NCI-H1417 (cell line): ENCODE measurements around the gene UBXN10.
A peak's percentile ranks its signal among the peaks of the same experiment; 100 is the strongest.

Experiments used
- DNase-seq, 3 experiments: peaks; one replicate each; lab custom pipeline; 2025; lab: John Stamatoyannopoulos, UW

Gene UBXN10

DNA sequence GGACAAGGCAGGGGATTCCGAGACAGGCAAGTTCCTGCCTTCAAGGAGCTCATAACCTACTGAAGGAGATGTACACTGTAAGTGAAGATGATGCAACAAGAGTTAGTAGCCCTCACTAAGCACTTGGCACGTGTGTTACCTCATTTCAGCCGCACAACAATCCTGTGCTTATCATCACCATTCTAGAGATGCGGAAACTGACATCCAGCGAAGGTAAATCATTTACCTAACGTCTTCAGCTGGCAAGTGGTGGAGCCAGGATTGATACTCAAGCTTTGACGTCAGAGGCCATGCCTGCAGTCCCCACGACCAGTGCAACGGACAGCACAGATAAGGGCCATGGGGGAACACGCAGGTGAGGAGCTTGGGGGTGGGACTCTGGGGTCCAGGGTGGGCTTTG lies 2.9 kb upstream of the UBXN10 start:
- no peak for DNase-seq

DNA sequence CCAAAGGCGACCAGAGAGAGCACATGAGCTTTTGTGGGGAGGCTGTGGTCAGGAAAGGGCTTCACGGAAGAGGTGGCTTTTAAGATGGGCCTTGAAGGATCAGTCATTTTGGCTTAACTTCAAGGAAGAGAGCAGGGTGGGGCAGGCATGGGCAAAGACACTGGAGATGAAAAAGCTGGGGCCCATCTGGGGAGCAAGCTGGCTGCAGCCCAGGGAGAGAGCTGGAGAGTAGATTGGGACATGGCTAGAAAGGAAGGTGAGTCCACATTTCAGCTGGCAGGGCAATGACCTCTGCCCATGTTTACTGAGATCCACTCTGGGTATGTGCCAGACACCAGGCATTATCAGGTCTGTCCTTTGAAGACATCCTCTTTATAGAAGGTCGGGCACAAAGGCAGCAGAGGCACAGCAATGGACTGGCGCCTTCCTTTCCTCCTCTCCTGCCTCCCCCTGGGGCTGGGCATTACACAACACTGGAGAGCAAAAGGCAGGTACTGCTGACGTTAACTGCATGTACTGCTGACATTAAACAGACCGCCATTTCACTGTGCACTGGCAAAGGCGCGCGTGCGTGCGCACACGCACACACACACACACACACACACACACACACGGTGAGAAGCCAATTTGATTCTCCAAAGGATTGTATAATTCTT lies 2.2 kb upstream of the UBXN10 start:
- DNase-seq, result no peak

DNA sequence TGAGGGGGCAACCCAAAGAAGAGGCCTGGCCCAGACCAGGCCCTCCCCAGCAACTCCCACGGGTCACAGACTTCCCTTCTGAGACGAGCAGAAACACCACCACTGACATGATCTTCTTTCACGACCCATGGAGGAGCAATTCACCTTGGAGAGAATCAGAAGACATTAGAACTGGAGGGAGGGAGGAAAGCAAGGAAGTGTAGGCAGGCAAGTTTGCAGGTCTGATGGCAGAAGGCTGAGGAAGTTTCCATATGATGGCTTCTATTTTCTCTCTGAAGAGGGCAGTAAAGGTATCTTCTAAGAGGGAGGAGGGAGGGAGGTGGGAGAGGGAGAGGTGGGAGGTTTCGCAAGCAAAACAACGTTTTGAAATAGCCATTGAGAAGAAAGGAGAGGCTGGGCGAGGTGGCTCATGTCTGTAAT lies 1.4 kb upstream of the UBXN10 start:
- DNase-seq, result no peak

DNA sequence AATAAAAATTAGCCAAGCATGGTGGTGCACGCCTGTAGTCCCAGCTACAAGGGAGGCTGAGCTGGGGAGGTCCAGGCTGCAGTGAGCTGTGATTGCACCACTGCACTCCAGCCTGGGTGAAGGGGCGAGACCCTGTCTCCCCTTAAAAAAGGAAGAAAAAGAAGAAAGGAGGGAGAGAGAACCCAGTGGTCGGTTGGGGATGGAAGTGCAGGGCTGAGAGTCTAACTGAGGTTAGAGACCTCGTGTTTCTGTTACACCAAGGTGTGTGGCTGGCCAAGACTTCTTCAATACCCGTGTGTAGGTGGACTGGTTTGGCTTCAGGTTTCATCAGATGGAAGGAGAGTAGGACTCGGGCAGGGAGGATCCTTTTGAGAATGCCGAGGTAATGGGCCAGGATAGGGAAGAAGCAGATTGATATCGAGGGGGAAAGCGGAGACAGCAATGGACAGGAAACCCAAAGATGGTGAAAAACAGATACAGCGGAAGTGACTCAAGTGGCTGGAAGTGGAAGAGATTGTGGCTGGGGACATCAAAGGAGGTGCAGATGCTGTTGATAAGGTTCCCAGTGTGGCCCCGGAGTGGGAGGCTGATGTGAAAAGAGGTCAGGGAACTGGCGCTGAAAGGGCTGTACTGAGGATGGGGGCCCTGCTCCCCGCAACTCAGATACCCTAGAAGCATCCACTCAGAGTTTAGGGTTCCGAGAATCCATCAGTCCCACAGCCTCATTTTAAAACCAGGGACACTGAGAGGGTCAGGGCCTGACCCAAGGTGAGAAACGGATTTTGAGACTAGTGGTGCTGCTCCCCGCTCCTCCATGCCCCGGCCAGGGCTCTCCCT lies 681 bp upstream of the UBXN10 start:
- DNase-seq, result peak in 1 of 3 experiments; percentile 28

DNA sequence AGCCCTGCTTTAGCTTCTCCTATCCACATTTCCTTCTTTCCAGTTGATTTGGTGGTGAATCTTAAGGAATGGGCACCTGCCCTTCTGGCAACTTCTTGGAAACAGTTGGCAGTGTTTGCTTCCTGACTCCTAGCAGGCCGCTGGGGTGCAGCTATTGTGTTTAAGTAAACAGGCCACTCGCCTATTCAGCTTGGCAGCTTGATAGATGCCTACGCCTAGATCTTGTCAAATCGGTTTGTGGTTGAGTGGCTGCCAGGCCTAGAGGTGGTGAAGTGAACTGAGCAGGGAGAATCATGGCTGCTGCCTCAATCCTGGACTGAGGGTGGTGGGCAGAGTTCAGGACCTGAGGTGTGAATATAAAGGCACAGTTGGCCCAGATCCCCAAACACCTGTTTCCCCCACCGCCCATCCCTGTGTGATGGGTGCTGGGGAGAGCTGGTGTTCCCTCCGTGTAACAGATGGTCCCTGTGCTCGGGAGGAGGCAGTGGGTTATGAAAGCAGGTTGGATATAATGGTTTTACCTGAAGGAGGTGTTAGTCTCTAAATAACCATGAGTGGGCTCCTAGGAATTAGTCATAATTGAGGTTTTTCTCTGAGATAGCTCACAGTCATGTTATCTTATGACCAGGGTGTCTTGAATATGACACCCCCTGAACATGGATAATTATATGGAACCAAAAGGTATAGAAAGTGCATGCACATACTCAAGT lies 1.4 kb downstream of the UBXN10 start:
- DNase-seq, result peak in 2 of 3 experiments; percentile 35 to 68

DNA sequence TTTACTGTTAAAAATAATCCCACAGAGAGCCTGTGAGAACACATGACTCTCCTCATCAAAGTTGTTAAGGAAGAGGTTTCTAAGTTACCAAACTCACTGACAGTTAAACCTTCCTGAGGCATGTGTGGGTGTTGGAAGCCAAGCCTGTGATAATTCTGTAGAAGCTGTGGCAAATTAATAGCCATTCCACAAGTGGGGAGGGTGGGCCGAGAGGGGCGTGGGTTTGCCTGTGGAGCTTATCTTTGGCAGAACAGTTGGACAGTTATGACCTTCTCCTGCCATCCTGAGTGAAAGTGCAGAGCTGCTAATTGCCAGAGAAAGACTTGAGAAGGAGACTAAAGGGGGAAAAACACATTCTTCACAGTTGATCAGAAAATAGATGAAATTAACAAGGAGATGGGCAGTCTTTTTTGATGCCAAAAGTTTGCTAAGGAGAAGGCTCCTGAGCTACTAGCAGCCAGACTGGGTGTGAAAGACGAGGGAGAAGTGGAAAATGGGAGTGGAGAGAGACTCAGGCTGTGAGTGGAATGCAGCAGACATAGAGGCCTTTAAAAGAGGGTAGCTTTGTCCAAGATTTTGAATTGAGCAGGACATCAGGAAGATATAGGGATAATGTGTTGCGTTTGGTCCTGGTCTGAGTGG lies 2.0 kb downstream of the UBXN10 start:
- no peak for DNase-seq

DNA sequence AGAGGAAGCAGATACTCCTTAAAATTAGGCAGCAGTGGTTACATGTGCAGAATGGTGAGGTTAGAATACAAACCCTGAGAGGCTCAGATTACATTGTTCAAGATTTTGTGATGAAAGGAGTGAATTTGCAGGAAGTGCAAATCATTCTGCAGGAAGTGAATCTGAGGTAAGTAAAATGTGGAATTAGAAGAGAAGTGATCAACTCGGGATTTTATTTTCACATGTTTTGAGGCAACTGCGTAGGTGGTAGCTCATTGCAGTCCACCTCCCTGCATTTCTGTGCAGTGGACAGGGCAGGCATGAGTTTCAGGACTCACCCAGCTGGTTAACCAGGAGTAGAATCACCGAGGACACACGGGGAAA lies 2.5 kb downstream of the UBXN10 start:
- no peak for DNase-seq

DNA sequence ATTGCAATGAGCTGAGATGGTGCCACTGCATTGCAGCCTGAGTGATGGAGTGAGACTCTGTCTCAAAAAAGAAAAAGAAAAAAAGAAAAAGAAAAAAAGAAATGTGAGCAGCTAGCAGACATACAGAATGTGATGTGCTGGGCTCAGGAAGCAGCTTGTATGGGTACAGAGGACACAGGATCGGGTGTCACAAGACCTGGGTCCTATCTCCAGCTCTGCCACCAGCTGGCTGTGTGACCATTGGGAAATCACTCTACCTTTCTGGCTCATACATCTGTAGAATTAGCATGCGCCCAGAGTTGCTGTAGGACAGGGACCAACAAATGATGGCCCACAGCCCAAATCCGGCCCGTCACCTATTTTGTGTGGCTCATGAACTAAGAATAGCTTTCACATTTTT lies 3.8 kb downstream of the UBXN10 start:
- no peak for DNase-seq

DNA sequence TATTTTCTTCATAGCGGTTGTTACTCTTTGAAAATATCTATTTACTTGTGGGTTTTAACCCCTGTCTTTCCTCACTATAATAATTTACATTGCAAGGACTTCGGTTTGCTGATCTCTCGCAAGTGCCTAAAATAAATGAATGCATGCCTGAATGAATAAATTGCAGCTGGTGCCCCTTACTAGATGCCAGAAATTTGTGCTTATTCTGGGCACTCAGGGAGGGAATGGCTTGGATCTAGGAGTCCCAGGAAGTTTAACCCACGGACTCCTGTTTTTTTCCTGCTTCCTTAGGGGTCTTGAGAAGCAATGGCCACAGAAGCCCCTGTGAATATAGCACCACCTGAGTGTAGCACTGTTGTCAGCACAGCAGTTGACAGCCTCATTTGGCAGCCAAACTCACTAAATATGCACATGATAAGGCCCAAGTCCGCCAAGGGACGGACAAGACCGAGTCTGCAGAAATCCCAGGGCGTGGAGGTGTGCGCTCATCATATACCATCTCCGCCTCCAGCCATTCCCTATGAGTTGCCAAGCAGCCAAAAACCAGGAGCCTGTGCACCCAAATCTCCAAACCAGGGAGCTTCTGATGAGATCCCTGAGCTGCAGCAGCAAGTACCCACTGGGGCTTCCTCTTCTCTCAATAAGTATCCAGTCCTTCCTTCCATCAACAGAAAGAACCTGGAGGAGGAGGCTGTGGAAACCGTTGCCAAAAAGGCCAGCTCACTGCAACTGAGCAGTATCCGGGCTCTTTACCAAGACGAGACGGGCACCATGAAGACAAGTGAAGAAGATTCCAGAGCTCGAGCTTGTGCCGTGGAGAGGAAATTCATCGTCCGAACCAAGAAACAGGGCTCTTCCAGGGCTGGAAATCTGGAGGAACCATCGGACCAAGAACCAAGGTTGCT lies 4.6 kb downstream of the UBXN10 start:
- DNase-seq, result no peak

DNA sequence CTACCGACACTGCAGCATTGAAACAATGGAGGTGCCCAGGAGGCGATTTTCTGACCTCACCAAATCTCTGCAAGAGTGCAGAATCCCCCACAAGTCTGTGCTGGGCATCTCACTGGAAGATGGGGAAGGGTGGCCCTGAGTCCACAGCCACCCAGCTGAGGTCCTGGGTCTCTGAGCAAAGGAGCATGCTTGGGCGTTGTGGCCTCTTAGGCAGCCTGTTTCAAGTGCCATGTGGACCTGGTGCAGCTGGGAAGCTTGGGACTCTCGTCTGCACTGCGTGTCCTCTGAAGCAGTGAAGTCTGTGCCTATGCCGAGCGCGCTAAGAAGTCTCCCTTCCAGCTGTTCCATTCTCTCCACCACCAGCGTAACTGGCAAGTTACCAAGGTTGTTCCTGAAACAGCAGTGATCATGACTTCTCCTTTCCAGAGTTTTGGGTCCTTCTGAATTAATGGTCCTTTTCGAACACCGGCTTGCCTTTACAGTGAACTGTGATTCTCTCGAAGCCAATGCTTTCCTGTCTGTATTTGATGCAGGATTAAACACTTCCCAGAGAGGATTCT lies 5.5 kb downstream of the UBXN10 start:
- no peak for DNase-seq

DNA sequence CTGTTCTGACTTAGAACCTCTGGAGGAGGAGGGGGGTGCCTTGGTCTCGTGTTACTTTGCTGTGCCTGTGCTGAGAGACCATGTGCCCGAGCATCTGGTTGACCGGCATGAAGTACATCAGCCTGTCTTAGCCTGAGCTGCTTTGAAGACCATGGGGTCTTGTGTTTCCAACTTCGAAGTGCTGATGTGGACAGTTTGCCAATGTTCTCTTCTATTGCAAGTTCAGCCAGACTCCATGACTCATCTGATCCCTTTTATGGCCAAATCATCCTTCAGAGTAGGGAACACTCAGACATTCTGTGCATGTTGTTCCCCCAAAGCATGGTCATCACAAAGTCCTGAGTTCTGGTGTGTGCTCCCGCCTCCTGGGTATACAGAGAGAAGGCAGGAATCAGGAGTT lies 6.5 kb downstream of the UBXN10 start:
- no peak for DNase-seq

DNA sequence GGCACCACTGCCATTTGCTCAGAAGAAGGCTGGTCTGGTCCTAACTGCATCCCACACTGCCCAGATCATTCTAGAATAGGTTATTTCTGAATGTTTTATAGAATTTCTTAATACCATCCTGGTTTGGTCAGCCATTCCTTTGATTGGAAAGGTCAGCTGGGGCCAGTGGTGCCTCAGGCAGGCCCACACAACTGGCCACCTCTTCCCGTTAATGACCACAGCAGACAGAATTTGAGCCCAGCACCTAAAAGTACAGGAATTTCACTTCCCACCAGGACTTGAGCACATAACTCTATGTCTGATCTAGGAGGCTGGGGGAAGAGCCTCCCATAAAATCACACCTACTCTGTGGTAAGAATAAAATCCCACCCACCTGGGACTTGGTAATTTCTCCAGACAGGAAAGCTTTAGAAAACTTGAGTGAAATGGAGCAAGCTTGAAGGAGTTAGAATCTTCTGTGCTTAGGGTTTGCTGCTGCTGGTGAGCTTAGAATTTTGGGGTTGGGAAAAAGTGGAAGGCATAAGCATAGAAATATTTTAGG lies 7.0 kb downstream of the UBXN10 start:
- no peak for DNase-seq

DNA sequence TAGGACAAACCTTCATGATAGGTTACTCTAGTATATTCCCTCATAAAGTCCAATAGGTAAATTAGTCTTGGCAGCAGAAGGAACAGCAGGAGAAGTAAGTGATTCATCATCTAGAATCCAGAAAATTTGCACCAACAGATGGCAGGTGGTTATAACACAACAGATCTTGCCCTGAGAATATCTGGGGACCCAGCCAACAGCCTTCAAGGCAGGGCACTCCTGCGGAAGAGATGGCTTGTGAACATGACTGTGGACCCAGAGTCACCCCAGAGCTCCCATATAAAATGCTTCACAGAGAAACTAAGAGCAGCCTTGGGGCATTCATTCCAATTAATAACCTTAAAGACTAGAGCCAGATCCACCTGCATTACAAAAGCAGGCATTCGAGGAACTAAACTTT lies 8.3 kb downstream of the UBXN10 start:
- DNase-seq, result no peak

DNA sequence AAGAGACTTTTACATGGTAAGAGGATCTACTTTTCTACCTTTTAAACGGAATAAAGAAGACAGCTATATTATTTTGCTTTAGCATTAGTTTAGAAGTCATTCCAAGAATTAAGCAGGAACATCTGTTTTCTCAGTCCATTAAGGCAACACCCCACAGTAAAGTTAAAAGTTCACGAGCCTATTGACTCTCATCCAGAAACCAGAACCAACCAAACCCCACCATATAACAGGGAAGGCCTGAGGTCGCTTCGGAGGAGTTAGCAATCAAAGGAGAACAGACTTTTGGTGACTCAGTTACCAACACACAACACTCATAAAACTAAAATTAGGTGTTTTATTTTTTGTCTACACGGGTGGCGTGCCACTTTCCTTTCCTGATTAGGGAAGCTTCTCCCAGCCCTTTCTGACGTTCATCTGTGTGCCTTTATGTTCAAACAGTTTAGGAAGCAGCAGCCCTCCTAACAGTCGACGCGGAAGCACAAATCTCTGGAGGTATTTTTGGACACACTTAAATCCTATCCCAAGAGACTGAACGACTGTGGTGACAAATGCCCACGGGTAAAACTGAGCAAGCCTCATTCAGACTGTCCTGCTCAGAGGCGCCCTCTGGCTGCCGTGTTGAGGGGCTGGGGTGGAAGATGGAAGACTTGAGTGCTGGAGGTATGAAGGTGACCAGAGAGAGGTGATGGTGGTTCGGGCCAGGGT lies 9.0 kb downstream of the UBXN10 start:
- peak; percentile 17 to 58 (median 47) for DNase-seq

DNA sequence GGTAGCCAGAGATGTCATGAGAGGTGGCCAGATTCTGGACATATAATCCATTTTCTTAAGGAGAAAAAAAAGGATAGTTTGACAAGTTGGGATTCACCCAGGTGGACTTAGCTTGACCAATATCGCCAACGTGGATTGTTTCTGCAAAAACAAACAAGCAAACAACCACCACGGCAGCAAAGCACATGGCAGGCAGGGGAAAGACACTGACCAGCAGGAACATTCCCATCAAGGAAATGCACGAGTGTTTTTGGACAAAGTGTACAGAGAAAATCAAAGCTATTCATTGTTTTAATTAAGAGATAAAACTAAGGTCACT lies 9.5 kb downstream of the UBXN10 start:
- DNase-seq, result no peak

DNA sequence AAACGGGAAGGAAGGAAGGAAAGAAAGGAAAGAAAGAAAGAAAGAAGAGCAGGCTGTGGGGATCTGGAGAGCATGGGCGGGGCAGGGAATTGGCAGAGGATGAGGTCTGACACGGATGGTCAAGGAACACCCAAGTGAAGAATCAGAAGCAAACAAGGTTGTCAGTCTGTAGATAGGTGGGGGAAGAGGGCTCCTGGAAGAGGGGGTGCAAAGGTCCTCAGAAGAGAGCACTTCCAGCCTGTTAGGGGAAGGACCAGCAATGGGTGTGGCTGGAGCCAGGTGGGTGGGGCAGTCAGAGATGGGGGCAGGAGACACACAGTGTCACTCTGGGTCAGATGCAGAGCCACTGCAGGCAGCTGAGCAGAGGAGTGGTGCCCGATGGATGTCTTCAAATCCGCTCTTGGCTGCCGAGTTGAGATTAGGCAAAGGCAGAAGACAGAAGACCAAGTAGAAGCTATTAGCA lies 11.5 kb downstream of the UBXN10 start:
- no peak for DNase-seq

DNA sequence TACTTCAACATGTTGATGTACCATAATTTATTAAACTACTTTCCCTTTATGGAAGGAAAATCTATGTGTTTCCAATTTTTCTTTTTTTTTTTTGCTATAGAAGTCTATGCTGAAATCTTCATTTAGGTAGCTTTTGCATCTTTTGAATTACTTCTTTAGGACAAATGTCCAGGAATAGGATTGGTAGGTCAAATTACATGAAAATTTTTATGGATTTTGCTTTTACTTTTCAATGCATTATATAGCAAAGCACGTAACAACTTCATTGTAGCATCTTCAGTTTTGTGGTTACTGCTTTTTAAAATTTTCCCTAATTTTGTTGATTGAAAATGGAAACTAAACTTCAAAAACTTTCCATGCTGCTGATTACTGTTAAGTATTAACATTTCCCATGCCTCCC lies 12.4 kb downstream of the UBXN10 start:
- DNase-seq, result no peak

DNA sequence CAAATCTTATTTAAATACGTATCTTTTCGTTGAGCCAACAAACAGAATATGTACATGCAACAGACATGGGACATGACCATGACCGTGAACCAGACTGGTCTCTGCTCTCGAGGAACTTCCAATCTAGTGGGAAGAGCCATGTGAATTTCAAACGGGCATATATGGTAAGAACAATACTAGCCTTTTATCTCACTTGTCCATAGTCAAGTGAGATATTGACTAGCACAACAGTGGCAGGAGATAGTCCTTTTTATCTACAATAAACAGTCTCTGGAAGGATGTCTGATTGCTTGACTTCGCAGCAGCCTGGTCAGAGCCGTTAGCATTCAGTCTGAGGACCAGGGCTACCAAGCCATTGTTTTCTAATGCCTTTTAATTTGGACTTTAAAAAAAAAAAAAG lies 13.0 kb downstream of the UBXN10 start:
- no peak for DNase-seq

DNA sequence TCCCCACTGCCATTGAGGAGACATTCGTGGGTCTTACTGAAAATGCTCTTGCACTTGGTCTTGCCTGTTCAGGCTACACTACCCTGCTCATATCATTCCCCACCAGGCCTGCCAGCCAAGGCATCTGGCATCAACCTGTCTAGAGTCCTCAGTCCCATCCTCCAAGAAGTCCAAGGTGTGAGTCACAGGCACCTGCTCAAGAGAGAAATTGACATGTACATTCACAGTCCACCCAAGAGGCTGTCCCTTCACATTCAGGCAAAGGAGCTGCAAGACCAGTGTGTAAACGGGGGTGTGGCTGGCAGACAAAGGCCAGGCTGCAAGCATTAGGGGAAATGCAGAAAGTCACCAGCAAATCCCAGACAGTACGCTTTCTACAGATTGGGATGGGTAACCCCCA lies 13.5 kb downstream of the UBXN10 start:
- DNase-seq, result no peak

DNA sequence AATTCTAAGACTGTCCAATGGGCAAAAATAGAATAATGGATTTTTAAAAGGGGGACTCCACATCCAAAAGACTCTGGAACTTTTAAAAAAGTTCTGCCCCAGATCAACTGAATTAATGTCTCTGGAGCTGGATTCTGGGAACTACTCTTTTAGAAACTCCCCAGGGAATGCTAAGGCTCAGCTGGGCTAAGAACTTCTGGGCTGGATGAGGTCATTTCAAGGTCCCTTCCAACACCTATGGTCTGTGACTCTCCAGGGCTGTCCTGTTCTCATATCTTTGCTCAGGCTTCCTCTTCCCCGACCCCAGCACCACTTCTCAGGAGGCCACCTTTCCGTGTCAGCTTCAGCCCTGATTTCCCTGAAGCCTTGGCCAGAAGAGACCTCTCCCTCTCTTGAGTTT lies 13.9 kb downstream of the UBXN10 start:
- no peak for DNase-seq
